Osteoblast (primary cell): ENCODE results near the gene NF2. TPM values are rescaled to one million over a fixed set of nuclear protein-coding genes. Genes with fewer than 3 reads are reported as not detected.
A peak's percentile ranks its signal among the peaks of the same experiment; 100 is the strongest.

ENCODE experiments used
- DNase-seq: peaks from one replicate; pipeline ENCODE4 v3.0.0; 2011; ENCODE audit warnings: low spot score, mixed read lengths; ENCODE audit not compliant: insufficient read length; ENCODE audit errors: missing footprints
- H2AFZ ChIP-seq: 2 replicates; pipeline ENCODE4 v1.6.0; 2011; ENCODE audit warnings: mild to moderate bottlenecking, low read length
- H3K27ac ChIP-seq: 2 replicates; pipeline ENCODE4 v1.5.1; 2011; ENCODE audit warnings: mild to moderate bottlenecking, low read depth, low read length, moderate library complexity
- H3K27me3 ChIP-seq: 2 replicates; pipeline ENCODE4 v1.6.0; 2012; ENCODE audit warnings: mild to moderate bottlenecking, control low read depth, inconsistent platforms, low read length, moderate library complexity; ENCODE audit not compliant: insufficient read depth
- H3K36me3 ChIP-seq: 2 replicates; pipeline ENCODE4 v1.5.1; 2011; ENCODE audit warnings: mild to moderate bottlenecking, low read length, control low read depth, moderate library complexity; ENCODE audit not compliant: insufficient read depth
- H3K4me1 ChIP-seq: 2 replicates; pipeline ENCODE4 v1.5.1; 2011; ENCODE audit warnings: mild to moderate bottlenecking, low read length, control low read depth, moderate library complexity; ENCODE audit not compliant: insufficient read depth
- H3K4me2 ChIP-seq: 2 replicates; pipeline ENCODE4 v1.6.0; 2011; ENCODE audit warnings: mild to moderate bottlenecking, low read length; ENCODE audit not compliant: insufficient read depth
- H3K4me3 ChIP-seq: fragments of 200-600 bp; sonication (generic); 3 replicates; pipeline ENCODE4 v1.5.1; 2012; ENCODE audit warnings: mild to moderate bottlenecking, low read length, inconsistent platforms; ENCODE audit not compliant: insufficient read depth
- H3K79me2 ChIP-seq: 2 replicates; pipeline ENCODE4 v1.6.0; 2012; ENCODE audit warnings: mild to moderate bottlenecking, low read length, control low read depth, inconsistent platforms; ENCODE audit not compliant: insufficient read depth
- H3K9me3 ChIP-seq: 2 replicates; pipeline ENCODE4 v1.5.1; 2011; ENCODE audit warnings: low read depth, low read length, control low read depth
- H4K20me1 ChIP-seq: 2 replicates; pipeline ENCODE4 v1.6.0; 2012; ENCODE audit warnings: mild to moderate bottlenecking, low read length, control low read depth; ENCODE audit not compliant: insufficient read depth
- total RNA-seq: library from RNA; depleted of rRNA; stranded (reverse); fragments of >200 nt; gene quantifications from 2 replicates; pipeline ENCODE4 v1.2.3, GENCODE V29; 2012
- TF ChIP-seq, protein P1 (sequence below): IDR thresholded peaks from 2 replicates; pipeline ENCODE4 v1.5.1; 2011; ENCODE audit warnings: mild to moderate bottlenecking, low read depth, low read length, moderate library complexity; ENCODE audit errors: extremely low read depth

Gene NF2
- total RNA-seq, 1 donor: 72.7 TPM

- TF ChIP-seq, protein P1, sequence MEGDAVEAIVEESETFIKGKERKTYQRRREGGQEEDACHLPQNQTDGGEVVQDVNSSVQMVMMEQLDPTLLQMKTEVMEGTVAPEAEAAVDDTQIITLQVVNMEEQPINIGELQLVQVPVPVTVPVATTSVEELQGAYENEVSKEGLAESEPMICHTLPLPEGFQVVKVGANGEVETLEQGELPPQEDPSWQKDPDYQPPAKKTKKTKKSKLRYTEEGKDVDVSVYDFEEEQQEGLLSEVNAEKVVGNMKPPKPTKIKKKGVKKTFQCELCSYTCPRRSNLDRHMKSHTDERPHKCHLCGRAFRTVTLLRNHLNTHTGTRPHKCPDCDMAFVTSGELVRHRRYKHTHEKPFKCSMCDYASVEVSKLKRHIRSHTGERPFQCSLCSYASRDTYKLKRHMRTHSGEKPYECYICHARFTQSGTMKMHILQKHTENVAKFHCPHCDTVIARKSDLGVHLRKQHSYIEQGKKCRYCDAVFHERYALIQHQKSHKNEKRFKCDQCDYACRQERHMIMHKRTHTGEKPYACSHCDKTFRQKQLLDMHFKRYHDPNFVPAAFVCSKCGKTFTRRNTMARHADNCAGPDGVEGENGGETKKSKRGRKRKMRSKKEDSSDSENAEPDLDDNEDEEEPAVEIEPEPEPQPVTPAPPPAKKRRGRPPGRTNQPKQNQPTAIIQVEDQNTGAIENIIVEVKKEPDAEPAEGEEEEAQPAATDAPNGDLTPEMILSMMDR: no peak
- Histone ChIP-seq H3K4me2 (no peak overlapping the region), H3K36me3 (peaks cover 50% of the 10 kb centered on the region), H3K79me2 (peaks cover 35% of the 10 kb centered on the region), H3K27ac (no peak overlapping the region), H3K9me3 (no peaks in the 10 kb centered on the region), H3K4me3 (no peak overlapping the region), H2AFZ (no peak overlapping the region), H4K20me1 (no peaks in the 10 kb centered on the region), H3K27me3 (no peaks in the 10 kb centered on the region), H3K4me1 (no peaks in the 10 kb centered on the region)
- no peak for DNase-seq
Measured at GRCh38 chr22:29641042-29641699, 37.7 kb downstream of the NF2 start.

GRCh38 chr22:29641700-29642330 is 38.4 kb downstream of the NF2 start:
- no peaks in the 10 kb centered on the region for H3K9me3 ChIP-seq
- H3K27me3 ChIP-seq: no peaks in the 10 kb centered on the region
- H3K27ac ChIP-seq: peak overlapping the region; percentile 7
- TF ChIP-seq, protein P1: no peak
- H2AFZ ChIP-seq: no peak overlapping the region
- no peaks in the 10 kb centered on the region for H4K20me1 ChIP-seq
- no peaks in the 10 kb centered on the region for H3K4me1 ChIP-seq
- DNase-seq: no peak
- H3K4me3 ChIP-seq: no peak overlapping the region
- H3K36me3 ChIP-seq: peaks cover 50% of the 10 kb centered on the region
- H3K4me2 ChIP-seq: no peak overlapping the region
- H3K79me2 ChIP-seq: peaks cover 29% of the 10 kb centered on the region

DNA sequence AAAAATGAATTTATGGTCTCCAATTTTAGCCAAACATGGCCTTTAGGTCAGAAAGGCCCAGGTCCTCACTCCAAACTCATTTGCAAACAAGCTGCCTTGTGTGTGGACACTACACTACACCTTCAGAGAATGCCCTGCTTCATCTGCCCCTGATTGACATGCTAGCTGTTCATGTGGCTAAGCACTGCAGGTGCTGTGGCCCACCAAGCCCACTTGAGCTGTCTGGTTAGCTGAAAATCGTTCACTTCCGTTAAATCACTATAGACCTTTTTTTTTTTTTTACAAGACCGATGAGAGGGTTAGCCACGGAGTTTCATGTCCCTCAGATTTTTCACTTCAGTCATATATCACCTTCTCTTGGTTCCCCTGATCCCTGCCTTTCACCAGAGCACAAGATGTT is 39.3 kb downstream of the NF2 start:
- Histone ChIP-seq H3K27me3 (no peaks in the 10 kb centered on the region), H3K9me3 (no peaks in the 10 kb centered on the region), H3K79me2 (peaks cover 20% of the 10 kb centered on the region), H3K27ac (no peak overlapping the region), H3K4me1 (no peaks in the 10 kb centered on the region), H3K36me3 (peaks cover 48% of the 10 kb centered on the region), H2AFZ (no peak overlapping the region), H3K4me3 (no peak overlapping the region), H3K4me2 (no peak overlapping the region), H4K20me1 (no peaks in the 10 kb centered on the region)
- TF ChIP-seq, protein P1: no peak
- DNase-seq: no peak

DNA sequence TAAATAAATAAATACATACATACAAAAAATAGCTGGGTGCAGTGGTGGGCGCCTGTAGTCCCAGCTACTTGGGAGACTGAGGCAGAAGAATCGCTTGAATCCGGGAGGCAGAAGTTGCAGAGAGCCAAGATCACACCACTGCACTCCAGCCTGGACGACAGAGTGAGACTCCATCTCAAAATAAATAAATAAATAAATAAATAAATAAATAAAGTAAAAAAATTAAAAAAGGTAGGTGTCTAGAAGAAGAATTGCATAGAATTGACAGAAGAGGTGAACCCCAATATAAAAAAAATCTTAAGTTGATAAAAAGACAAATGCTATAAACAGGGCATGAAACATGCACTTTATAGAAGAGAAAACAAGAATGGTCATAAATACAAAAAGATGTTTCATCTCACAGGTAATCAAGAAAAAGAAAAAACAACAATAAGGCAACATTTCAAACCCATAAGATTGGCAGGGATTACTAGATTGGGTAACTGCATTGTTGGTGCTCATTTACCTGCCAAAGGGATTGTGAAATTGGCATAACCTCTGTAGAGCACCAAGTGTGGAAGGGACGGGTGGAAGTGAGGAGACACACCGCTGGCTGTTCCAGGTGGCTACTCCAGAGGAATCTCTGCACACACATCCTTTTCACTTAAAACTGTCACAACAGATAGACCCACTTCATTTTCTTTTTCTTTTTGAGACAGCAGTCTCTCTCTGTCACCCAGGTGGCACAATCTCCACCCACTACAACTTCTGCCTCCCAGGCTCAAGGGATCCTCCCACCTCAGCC is 44.7 kb downstream of the NF2 start:
- H4K20me1 ChIP-seq: no peaks in the 10 kb centered on the region
- DNase-seq: no peak
- H3K4me2 ChIP-seq: no peak overlapping the region
- no peaks in the 10 kb centered on the region for H3K4me1 ChIP-seq
- H3K36me3 ChIP-seq: peaks cover 19% of the 10 kb centered on the region
- H2AFZ ChIP-seq: no peak overlapping the region
- no peak overlapping the region for H3K27ac ChIP-seq
- H3K79me2 ChIP-seq: no peaks in the 10 kb centered on the region
- H3K9me3 ChIP-seq: no peaks in the 10 kb centered on the region
- no peaks in the 10 kb centered on the region for H3K27me3 ChIP-seq
- TF ChIP-seq, protein P1: no peak
- H3K4me3 ChIP-seq: no peak overlapping the region
